CD4-positive, alpha-beta memory T cell (primary cell): ENCODE measurements around the gene RETSAT. TPM values are rescaled to one million over a fixed set of nuclear protein-coding genes. Genes with fewer than 3 reads are reported as not detected.

Source experiments
- CTCF ChIA-PET: fragments of 350-600 bp; sonication (Branson Sonifier 250); formaldehyde crosslinking; loops from one replicate; lab custom pipeline; 2021; ENCODE audit warnings: inconsistent platforms; ENCODE audit not compliant: partially characterized antibody; lab: Charles Lee
- POLR2A ChIA-PET: fragments of 350-600 bp; sonication (Branson Sonifier 250); formaldehyde crosslinking; loops from one replicate; lab custom pipeline; 2021; ENCODE audit not compliant: partially characterized antibody; lab: Charles Lee
- DNase-seq, 5 donors: peaks; one replicate each; pipeline versions ENCODE4 v3.0.0 to v3.0.0-alpha.2; 2020 to 2022; ENCODE audit warnings: mixed read lengths in 1 of 5
- H3K27ac ChIP-seq: one replicate; pipeline ENCODE4 v1.7.0; 2013; ENCODE audit warnings: low read depth, low read length
- H3K27me3 ChIP-seq: 2 replicates; pipeline ENCODE4 v1.7.0; 2013; ENCODE audit warnings: mild to moderate bottlenecking, low read length, moderate library complexity; ENCODE audit not compliant: insufficient read depth
- H3K36me3 ChIP-seq: 2 replicates; pipeline ENCODE4 v1.7.0; 2013; ENCODE audit warnings: mild to moderate bottlenecking, low read length, moderate library complexity; ENCODE audit not compliant: insufficient read depth
- H3K4me1 ChIP-seq: 2 replicates; pipeline ENCODE4 v1.7.0; 2013; ENCODE audit warnings: mild to moderate bottlenecking, low read length, moderate library complexity; ENCODE audit not compliant: insufficient read depth
- H3K4me3 ChIP-seq, 2 donors: one replicate each; pipeline ENCODE4 v1.7.0; 2013; ENCODE audit warnings: low read length in 2 of 2, mild to moderate bottlenecking in 1 of 2
- H3K9me3 ChIP-seq, 2 donors: one replicate each; pipeline ENCODE4 v1.7.0; 2013; ENCODE audit warnings: low read length in 2 of 2, control low read depth in 1 of 2; ENCODE audit not compliant: control insufficient read depth in 1 of 2
- H3K27ac Mint-ChIP-seq, 7 donors: one replicate each; pipeline ENCODE4 v1.8.0; 2020 to 2021; ENCODE audit warnings: mixed read lengths in 7 of 7, mild to moderate bottlenecking in 6 of 7, inconsistent platforms in 3 of 7, moderate library complexity in 3 of 7
- H3K27me3 Mint-ChIP-seq, 2 donors: one replicate each; pipeline ENCODE4 v1.8.0; 2020 to 2021; ENCODE audit warnings: mixed read lengths in 2 of 2
- H3K36me3 Mint-ChIP-seq, 2 donors: one replicate each; pipeline ENCODE4 v1.8.0; 2020 to 2021; ENCODE audit warnings: mixed read lengths in 2 of 2, inconsistent platforms in 1 of 2, mild to moderate bottlenecking in 1 of 2
- H3K4me1 Mint-ChIP-seq, 4 donors: one replicate each; pipeline ENCODE4 v1.8.0; 2020 to 2021; ENCODE audit warnings: mixed read lengths in 4 of 4, mild to moderate bottlenecking in 1 of 4
- H3K4me3 Mint-ChIP-seq, 8 donors: one replicate each; pipeline ENCODE4 v1.8.0; 2020 to 2021; ENCODE audit warnings: mixed read lengths in 8 of 8, mild to moderate bottlenecking in 7 of 8, moderate library complexity in 6 of 8, inconsistent platforms in 3 of 8
- H3K9me3 Mint-ChIP-seq, 8 donors: one replicate each; pipeline ENCODE4 v1.8.0; 2020 to 2021; ENCODE audit warnings: mixed read lengths in 8 of 8, mild to moderate bottlenecking in 5 of 8, inconsistent platforms in 3 of 8, moderate library complexity in 1 of 8
- intact Hi-C: fragments of 100-400 bp; cut with micrococcal nuclease; formaldehyde crosslinking; loops from one replicate; pipeline ENCODE4 v1.15.1; 2023
- polyA plus RNA-seq, 2 donors: library from polyadenylated mRNA; unstranded; fragments of 300-500 nt; fragmentation: Illumina TruSeq; gene quantifications; one replicate each; pipeline ENCODE4 v1.2.3, GENCODE V29; 2021
- total RNA-seq, 2 experiments: library from RNA; stranded (reverse); gene quantifications; one replicate each; pipeline ENCODE4 v1.2.3, GENCODE V29; 2021

RETSAT gene
- total RNA-seq: 10 to 100 TPM; 33.0 to 33.4 TPM
- polyA plus RNA-seq: 10 to 100 TPM; 20.8 to 24.3 TPM

DNA sequence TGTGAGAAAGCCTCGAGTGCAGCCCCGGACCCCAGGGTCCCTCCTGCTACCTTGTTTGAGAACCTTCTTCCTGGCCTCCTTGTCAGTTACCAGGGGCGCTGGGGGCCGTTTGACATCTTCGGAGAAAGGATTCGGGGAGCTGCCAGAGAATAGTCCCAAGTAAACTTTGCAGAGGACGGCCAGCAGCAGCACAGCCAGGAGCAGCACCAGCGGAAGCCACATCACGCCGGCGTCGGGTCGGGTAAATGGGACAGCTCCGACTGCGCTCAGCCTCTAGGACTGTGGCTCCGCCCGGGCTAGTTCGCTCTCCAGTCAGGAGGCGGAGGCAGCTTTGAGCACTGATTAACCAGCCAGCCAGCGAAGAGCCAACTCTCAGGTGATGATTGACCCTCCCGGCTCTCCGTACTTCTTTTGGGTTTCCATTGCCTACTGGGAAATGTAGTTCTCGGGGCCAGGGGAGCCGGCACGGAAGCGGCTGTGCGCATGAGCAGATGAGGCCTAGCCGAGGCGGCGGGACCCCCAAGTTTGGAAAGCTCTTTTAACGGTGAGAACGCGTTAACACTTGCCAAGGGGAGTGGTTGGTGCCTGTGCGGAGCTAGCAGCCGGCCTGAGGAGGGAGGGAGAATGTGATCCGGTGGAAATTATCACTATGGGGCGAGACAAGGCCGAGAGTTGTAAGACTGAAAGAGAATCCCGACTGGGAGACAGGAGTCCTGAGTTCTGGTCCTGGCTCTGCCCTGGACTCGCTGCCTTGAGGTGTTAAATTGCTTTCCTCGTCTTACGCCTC lies at the start of gene RETSAT, which contains the start of gene ELMOD3:
Gene RETSAT (minus strand): TSS at position 243 of the 787 bp plus-strand sequence. CDS start 21 bp downstream, at position 222.
Gene ELMOD3 (plus strand): TSS at position 484 of the 787 bp plus-strand sequence. CDS start 2,430 bp downstream, outside the sequence.
- H3K9me3 ChIP-seq: no peaks in the 10 kb centered on the region
- Mint-ChIP-seq H3K27ac (peak within 1 kb of the TSS; percentile 94 to 100 (median 99)), H3K4me3 (peak within 1 kb of the TSS; percentile 97 to 100 (median 99)), H3K4me1 (peaks cover 28 to 74% (median 57%) of the 10 kb centered on the region in 4 donors), H3K9me3 (no peaks in the 10 kb centered on the region), H3K27me3 (no peaks in the 10 kb centered on the region), H3K36me3 (peaks cover 43 to 59% of the 10 kb centered on the region in 2 donors)
- H3K4me1 ChIP-seq: peaks cover 44% of the 10 kb centered on the region
- no peaks in the 10 kb centered on the region for H3K27me3 ChIP-seq
- peak within 1 kb of the TSS; percentile 94 for H3K27ac ChIP-seq
- ChIA-PET CTCF (interaction anchor here (0.6 to 2.6 kb wide), 6 partner anchors 9 to 232 kb away, joined by 3 to 12 read pairs (median 4); partner anchors contain the start of gene TGOLN2), POLR2A (interaction anchor here (0.7 to 10.9 kb wide), 25 partner anchors 8 to 1087 kb away, joined by 3 to 240 read pairs (median 5); partner anchors contain the start of genes KDM3A, MAT2A, RNF181 and SH2D6)
- peak; percentile 98 to 99 (median 99) for DNase-seq
- peaks cover 24% of the 10 kb centered on the region for H3K36me3 ChIP-seq
- H3K4me3 ChIP-seq: peak within 1 kb of the TSS; percentile 64 to 81
- intact Hi-C loops: loop anchor here (1.0 to 5.0 kb wide), 8 partner anchors 26 to 1088 kb away; partner anchors contain the start of genes KDM3A, SH2D6 and USP39

GRCh38 chr2:85401844-85402243 lies 47.5 kb upstream of the RETSAT start:
- H3K9me3 Mint-ChIP-seq: peaks cover 0 to 20% (median 7%) of the 10 kb centered on the region in 8 donors
- no peak for DNase-seq
- peak overlapping the region in 1 of 7 donors; percentile 72 for H3K27ac Mint-ChIP-seq
- no peaks in the 10 kb centered on the region for H3K27me3 Mint-ChIP-seq
- POLR2A ChIA-PET: interaction anchor here (1.3 kb wide), 1 partner anchor 137 kb away, joined by 3 read pairs; the partner anchor contains the start of gene MAT2A
- Histone ChIP-seq H3K36me3 (peaks cover 6% of the 10 kb centered on the region), H3K27me3 (no peaks in the 10 kb centered on the region), H3K9me3 (no peaks in the 10 kb centered on the region), H3K4me3 (no peak overlapping the region), H3K4me1 (peaks cover 19% of the 10 kb centered on the region), H3K27ac (no peak overlapping the region)
- peaks cover 28 to 36% of the 10 kb centered on the region in 2 donors for H3K36me3 Mint-ChIP-seq
- H3K4me3 Mint-ChIP-seq: no peak overlapping the region
- peaks cover 8 to 15% (median 12%) of the 10 kb centered on the region in 4 donors for H3K4me1 Mint-ChIP-seq
- CTCF ChIA-PET: interaction anchor here (1.1 kb wide), 1 partner anchor 148 kb away, joined by 3 read pairs; no protein-coding TSS in a partner anchor
- intact Hi-C loops: no loop called here

DNA sequence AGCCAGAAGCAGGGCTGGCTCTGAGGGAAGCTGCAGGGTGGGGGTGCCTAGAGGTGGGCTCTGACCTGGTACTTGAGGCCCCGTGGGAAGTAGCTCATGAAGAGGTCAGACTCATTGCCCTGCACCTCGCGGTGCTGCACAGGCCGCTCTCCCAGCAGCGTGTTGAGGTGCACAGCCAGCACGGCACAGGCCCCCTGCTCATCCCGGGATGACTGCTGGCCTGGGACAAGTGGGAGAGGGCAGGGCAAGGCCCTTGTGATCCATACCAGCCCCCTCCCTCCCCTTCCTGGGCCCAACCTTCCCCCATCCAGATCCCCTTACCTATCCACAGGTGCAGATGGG lies 47.1 kb upstream of the RETSAT start:
- peaks cover 15% of the 10 kb centered on the region for H3K4me1 ChIP-seq
- H3K9me3 ChIP-seq: no peaks in the 10 kb centered on the region
- CTCF ChIA-PET: interaction anchor here (2.4 kb wide), 1 partner anchor 150 kb away, joined by 6 read pairs; no protein-coding TSS in a partner anchor
- H3K36me3 ChIP-seq: peaks cover 6% of the 10 kb centered on the region
- no peak overlapping the region for H3K27ac ChIP-seq
- Mint-ChIP-seq H3K36me3 (peaks cover 28 to 36% of the 10 kb centered on the region in 2 donors), H3K4me1 (peaks cover 8 to 15% (median 11%) of the 10 kb centered on the region in 4 donors), H3K27ac (no peak overlapping the region), H3K9me3 (peaks cover 0 to 20% (median 7%) of the 10 kb centered on the region in 8 donors), H3K4me3 (no peak overlapping the region), H3K27me3 (no peaks in the 10 kb centered on the region)
- no peaks in the 10 kb centered on the region for H3K27me3 ChIP-seq
- POLR2A ChIA-PET: interaction anchor here (1.3 kb wide), 1 partner anchor 137 kb away, joined by 3 read pairs; the partner anchor contains the start of gene MAT2A
- no peak overlapping the region for H3K4me3 ChIP-seq
- intact Hi-C loops: no loop called here
- no peak for DNase-seq

GRCh38 chr2:85400541-85401463 lies 46.5 kb upstream of the RETSAT start:
- DNase-seq: no peak

DNA sequence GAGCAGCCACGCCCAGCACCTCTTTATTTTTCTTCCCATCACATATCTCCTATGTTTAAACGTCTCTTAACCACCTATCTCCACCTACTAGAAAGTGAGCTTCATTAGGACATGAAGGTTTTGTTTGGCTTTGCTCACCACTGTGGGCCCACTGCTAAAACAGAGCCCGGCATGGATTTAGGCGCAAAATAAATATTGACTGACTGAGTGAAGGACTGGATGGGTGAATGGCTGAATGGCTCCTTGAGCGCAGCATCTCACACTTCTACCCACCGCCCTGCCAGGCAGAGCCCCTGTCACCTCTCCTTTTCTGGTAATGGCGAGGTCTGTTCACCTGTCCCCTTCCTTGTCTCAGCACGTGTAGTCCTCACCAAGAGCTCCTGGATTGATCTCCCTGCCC lies 45.7 kb upstream of the RETSAT start:
- intact Hi-C loops: no loop called here
- Histone ChIP-seq H3K4me3 (no peak overlapping the region), H3K4me1 (peaks cover under 1% of the 10 kb centered on the region), H3K27ac (no peak overlapping the region), H3K9me3 (no peaks in the 10 kb centered on the region), H3K36me3 (peaks cover 6% of the 10 kb centered on the region), H3K27me3 (no peaks in the 10 kb centered on the region)
- H3K4me3 Mint-ChIP-seq: no peak overlapping the region
- ChIA-PET CTCF (interaction anchor here (0.7 to 2.4 kb wide), 3 partner anchors 11 to 805 kb away, joined by 3 to 6 read pairs (median 4); no protein-coding TSS in a partner anchor), POLR2A (no interaction called here)
- peak overlapping the region in 3 of 7 donors; percentile 36 to 61 (median 51) for H3K27ac Mint-ChIP-seq
- H3K36me3 Mint-ChIP-seq: peaks cover 23 to 36% of the 10 kb centered on the region in 2 donors
- H3K4me1 Mint-ChIP-seq: peaks cover 0 to 2% (median under 1%) of the 10 kb centered on the region in 4 donors
- peaks cover 0 to 16% (median 6%) of the 10 kb centered on the region in 8 donors for H3K9me3 Mint-ChIP-seq
- DNase-seq: no peak
- no peaks in the 10 kb centered on the region for H3K27me3 Mint-ChIP-seq

More at GRCh38 chr2:85400541-85401463, 46.5 kb upstream of the RETSAT start:
- H3K4me1 ChIP-seq: peaks cover 8% of the 10 kb centered on the region
- ChIA-PET CTCF (interaction anchor here (0.9 to 2.4 kb wide), 3 partner anchors 12 to 151 kb away, joined by 3 to 6 read pairs (median 3); no protein-coding TSS in a partner anchor), POLR2A (interaction anchor here (1.3 kb wide), 1 partner anchor 138 kb away, joined by 3 read pairs; the partner anchor contains the start of gene MAT2A)
- no peak overlapping the region for H3K27ac ChIP-seq
- Mint-ChIP-seq H3K36me3 (peaks cover 28 to 36% of the 10 kb centered on the region in 2 donors), H3K4me3 (no peak overlapping the region), H3K9me3 (peaks cover 0 to 20% (median 7%) of the 10 kb centered on the region in 8 donors), H3K27ac (peak overlapping the region in 1 of 7 donors; percentile 61), H3K27me3 (no peaks in the 10 kb centered on the region), H3K4me1 (peaks cover 7 to 8% (median 8%) of the 10 kb centered on the region in 4 donors)
- H3K9me3 ChIP-seq: no peaks in the 10 kb centered on the region
- no peak overlapping the region for H3K4me3 ChIP-seq
- H3K27me3 ChIP-seq: no peaks in the 10 kb centered on the region
- intact Hi-C loops: no loop called here
- peaks cover 6% of the 10 kb centered on the region for H3K36me3 ChIP-seq

DNA sequence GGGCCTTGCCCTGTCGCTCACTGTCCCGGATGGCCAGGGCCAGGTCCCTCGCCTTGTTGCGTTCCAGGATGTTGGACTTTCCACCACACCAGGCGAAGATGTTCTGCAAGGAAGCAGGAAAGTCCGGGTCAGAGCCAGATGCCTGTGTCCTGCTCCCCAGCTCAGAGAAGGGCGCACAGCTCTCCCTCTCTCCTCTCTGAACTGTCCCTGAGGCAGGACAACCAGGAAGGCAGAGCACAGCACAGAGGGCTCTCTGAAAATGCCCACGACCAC lies 44.8 kb upstream of the RETSAT start:
- DNase-seq: no peak
- H3K9me3 Mint-ChIP-seq: peaks cover 0 to 14% (median 4%) of the 10 kb centered on the region in 8 donors
- H3K27me3 Mint-ChIP-seq: no peaks in the 10 kb centered on the region
- Histone ChIP-seq H3K27ac (no peak overlapping the region), H3K27me3 (no peaks in the 10 kb centered on the region), H3K4me1 (no peaks in the 10 kb centered on the region), H3K36me3 (peaks cover 11% of the 10 kb centered on the region), H3K9me3 (no peaks in the 10 kb centered on the region), H3K4me3 (no peak overlapping the region)
- no peaks in the 10 kb centered on the region for H3K4me1 Mint-ChIP-seq
- peaks cover 25 to 34% of the 10 kb centered on the region in 2 donors for H3K36me3 Mint-ChIP-seq
- no peak overlapping the region for H3K27ac Mint-ChIP-seq
- ChIA-PET CTCF (interaction anchor here (0.7 to 2.4 kb wide), 2 partner anchors 14 to 153 kb away, joined by 3 to 6 read pairs; no protein-coding TSS in a partner anchor), POLR2A (interaction anchor here (1.1 kb wide), 1 partner anchor 45 kb away, joined by 3 read pairs; the partner anchor contains the start of genes ELMOD3 and RETSAT)
- intact Hi-C loops: no loop called here
- no peak overlapping the region for H3K4me3 Mint-ChIP-seq
